VCaP (cell line): ENCODE measurements around the gene WDFY4.

Experiments used
- H3K27ac ChIP-seq: fragments of 450-650 bp; 2 replicates; pipeline ENCODE4 v1.5.1; 2017
- TF ChIP-seq, protein P1 (sequence below): fragments of 450-650 bp; conservative IDR thresholded peaks from 2 replicates; pipeline ENCODE4 v1.5.1; 2017; ENCODE audit warnings: mild to moderate bottlenecking, moderate library complexity

Gene WDFY4

DNA sequence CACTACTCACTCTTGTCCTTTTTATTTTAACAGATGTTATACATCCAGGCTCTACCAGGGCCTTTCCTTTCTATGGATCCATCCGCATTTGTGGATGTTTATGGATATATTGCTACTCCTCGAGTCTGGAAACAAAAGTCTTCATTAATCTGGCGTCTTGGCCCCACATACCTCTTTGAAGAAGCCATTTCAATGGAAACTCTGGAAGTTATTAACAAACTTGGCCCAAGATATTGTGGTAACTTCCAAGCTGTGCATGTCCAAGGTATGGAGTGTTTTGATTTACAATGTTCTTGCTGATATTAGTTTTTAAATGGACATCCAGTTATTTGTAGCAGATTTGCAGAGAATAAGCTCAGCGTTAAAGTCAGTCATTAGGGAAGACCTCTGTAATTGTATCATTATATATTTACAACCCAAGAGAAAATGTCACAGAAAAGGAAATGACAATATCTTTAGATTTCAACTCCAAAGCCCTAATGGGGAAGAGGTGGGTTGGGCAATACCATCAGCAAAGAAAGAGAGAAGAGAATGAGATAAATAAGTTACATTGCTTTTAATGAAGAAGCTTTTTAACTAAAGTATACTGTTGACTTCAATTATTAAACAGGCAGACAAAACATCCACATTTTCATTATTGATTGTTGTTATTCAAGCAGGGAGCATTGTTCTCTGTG is 102.1 kb downstream of the WDFY4 start:
- no peak overlapping the region for H3K27ac ChIP-seq
- TF ChIP-seq, protein P1, sequence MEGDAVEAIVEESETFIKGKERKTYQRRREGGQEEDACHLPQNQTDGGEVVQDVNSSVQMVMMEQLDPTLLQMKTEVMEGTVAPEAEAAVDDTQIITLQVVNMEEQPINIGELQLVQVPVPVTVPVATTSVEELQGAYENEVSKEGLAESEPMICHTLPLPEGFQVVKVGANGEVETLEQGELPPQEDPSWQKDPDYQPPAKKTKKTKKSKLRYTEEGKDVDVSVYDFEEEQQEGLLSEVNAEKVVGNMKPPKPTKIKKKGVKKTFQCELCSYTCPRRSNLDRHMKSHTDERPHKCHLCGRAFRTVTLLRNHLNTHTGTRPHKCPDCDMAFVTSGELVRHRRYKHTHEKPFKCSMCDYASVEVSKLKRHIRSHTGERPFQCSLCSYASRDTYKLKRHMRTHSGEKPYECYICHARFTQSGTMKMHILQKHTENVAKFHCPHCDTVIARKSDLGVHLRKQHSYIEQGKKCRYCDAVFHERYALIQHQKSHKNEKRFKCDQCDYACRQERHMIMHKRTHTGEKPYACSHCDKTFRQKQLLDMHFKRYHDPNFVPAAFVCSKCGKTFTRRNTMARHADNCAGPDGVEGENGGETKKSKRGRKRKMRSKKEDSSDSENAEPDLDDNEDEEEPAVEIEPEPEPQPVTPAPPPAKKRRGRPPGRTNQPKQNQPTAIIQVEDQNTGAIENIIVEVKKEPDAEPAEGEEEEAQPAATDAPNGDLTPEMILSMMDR = no peak

DNA sequence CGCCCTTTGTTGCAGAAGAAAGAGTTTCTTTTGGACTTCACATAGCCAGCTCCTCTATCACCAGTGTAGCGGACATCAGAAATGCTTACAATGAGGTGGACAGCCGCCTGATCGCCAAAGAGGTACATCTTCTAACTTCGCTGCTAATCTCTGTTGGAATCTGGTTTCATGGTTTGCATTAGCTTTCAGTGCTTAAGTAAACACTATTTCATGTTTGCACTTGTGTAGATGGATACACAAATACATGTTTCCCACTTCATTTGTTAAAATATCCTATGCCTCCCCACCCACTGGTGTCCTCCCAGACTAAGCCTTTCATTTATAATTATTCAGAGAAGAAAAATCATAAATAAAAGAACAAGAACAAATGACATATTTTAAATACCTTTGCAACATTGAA is 103.9 kb downstream of the WDFY4 start:
- TF ChIP-seq, protein P1 = no peak

DNA sequence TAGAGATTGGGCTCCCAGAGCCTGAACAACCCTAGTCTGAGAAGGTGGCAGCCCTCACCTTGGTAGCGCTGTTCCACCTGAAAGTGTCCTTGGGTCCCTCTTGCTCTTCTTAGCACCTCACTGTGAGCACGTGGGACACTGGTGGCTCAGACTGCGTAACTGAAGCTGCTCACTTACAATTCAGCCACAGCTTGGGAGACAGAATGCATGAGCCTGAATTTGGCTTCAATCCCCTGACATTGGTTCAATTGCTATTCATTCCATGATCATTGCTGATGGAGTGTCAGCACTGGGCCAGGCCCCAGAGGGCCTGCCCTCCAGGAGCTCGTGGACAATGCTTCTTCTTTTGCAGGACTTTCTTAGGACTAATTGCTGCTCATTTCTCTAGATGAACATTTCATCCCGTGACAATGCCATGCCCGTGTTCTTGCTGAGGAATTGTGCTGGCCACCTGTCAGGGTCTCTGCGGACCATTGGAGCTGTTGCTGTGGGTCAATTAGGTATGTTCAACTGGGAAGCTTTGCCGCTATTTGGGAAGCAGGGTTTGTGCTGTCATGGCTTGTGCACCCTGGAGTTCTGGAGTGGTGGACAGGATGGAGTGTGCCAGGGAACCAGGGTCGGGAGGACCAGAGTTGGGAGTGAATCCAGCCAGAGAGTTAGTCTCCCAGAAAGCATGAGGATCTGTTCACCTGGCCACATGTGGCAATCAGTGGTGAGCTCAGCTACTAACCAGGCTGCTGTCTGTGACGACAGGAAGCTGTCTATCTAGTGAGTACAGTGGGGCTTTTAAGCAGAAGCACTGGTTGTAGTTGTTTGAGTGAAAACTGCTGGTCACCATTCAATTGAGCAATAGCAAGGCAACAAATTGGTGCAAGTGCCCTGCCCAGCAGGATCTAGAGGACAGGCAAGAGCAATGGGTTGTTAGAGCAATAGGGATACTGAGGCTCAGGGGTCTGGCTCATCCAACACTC is 105.1 kb downstream of the WDFY4 start:
- H3K27ac ChIP-seq = no peak overlapping the region
- TF ChIP-seq, protein P1 = no peak

More for the DNA sequence above, 103.9 kb downstream of the WDFY4 start:
- H3K27ac ChIP-seq = peak overlapping the region; percentile 33; the same call in 1 of the 2 replicates

DNA sequence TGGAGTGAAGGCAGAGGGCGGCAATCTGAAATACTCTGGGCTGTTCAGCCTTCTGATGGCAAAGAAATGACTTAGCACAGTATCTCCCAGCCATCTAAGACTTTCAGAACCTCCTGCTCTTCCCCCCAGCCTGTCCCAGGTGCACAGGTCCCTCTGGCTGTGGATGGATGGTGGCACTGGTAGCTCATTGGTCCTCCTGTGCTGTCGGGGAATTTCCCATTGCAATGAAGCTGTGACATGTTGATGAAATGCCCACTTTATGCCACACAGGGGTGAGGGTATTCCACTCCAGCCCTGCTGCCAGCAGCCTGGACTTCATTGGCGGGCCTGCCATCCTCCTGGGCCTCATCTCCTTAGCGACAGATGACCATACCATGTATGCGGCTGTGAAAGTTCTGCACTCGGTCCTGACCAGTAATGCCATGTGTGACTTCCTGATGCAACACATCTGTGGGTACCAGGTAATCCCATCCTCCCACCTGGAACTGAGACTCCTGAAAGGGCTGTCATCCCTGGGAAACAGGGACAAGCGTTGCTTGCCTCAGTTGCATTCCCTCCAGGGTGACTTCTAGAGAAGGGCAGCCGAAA is 105.9 kb downstream of the WDFY4 start:
- TF ChIP-seq, protein P1 = no peak
- no peak overlapping the region for H3K27ac ChIP-seq

DNA sequence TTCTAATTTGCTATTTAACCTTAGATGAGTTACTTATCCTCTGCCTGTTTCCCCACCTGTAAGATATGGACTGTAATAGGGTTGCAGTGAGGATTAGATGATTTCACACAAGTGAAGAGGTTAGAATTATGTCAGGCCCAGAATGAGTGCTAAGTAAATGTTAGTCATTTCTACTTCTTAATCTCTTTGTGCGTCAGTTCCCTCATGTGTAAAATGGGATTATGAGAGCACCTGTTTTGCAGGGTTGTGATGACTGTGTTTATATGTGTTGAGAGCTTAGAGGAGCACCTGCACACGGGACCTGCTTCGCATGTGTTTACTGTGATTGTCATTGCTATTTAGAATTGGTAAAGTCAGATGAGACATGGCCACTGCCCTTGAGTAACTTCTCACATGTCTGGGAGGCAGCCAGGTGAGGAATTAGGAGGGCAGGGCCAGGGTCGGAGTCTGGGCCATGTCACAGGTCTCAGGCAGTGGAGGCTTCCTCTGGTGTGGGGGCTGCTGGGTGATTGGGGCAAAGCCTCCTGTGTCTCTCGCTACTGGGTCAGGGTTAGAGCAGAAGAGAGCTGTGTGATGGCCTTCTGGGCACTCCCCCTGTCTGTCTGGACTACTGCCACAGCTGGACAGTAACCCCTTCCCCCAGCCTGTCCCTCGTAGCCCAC is 106.7 kb downstream of the WDFY4 start:
- TF ChIP-seq, protein P1 = no peak
- no peak overlapping the region for H3K27ac ChIP-seq

DNA sequence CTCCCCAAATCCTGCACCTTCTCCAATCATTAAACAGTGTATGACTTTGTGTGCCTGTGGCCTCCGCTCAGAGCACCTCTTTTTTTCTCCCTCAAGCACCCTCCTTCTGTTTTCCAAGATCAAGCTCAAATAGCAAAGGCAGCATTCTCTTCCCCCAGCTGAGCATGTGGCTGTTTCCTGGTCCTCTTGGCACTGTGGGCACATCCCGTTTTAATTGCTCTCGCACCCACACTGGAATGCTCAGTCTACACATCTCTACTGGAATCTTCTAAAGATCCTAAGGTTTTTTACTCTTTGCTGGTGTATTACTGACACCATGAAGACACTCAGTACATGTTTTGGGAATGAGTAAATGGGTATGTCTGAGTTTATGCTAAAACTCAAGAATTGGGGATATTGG is 107.4 kb downstream of the WDFY4 start:
- TF ChIP-seq, protein P1 = no peak

More for the DNA sequence above, 107.4 kb downstream of the WDFY4 start:
- H3K27ac ChIP-seq = no peak overlapping the region
